ENCODE results near the gene MYOF.

MYOF gene

DNA sequence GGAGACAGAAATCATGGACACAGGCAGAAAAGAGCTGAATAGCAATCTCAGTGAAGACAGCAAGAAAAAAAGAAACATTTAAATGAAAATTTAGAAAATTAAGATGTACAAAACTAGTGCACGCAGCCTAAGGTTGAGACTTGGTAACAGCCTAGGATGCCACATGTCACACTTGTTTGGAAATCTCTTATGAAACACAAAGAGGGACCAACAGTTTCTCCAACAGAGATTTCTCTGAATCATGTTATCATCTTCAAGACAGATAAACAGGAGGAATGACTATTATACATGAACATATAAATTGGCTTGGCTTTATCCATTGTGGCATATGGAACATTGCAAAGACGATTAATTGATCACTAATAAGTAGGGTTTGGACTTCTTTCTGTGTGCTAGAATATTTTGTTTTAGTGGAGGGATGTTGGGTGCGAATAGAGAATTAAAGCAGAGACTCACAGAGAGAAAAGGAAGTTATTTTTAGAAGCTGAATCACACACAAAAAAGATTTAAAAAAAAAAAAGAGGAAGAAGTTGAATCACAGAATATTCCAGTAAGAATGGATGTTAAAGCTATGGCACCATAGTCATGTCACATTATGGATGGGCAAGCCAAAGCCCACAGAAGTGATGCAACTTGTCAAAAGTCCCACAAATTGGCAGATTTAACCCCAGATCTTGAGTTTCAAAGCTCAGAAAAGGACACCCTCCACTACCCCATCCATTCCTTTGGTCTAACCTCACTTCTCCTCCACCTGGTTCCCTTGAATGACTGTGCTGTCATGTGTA lies 91.6 kb downstream of the MYOF start:
- DNase-seq (ENCODE audit: insufficient read length, low spot score) (no peak), FAIRE-seq (no peak)
- TF ChIP-seq POLR2A (IDR thresholded peaks at IDR 0.05; ENCODE audit: low read depth, low read length): no peak

DNA sequence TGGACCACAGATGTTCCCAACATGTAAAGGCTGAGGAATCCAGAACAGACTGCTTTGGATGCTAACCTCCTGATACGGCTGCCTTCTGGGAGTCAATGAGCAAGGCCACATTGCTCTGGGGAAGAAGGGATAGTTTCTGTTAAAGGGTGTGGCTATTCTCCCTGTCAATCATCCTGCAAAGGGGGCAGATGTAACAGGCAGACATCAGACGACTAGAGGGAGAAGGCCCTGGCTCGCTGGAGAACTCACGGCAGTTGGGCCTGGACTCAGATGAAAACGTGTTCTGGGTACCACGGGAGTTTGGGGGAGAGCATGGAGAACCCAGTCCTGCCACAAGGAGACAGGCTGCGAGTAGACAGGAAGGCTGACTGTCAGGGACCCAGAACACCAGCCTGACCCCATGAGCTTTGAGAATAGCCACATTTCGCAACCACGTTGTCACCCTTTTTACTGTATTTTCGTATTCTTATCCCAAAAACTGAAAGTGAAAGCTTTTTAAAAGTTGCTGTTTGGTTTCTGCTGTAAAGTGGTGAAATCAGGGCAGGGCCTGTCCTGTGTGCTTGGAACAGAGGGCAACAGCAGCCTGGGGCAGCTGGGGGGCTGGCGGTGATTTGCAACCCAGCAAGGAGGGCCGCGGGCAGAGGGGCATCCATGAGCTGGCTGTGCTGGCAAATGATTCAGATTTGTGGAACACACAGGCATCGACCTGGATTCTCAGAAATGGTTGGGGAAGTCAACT lies 95.3 kb downstream of the MYOF start:
- FAIRE-seq (no peak), DNase-seq (ENCODE audit: insufficient read length, low spot score) (no peak)
- TF ChIP-seq POLR2A (IDR thresholded peaks at IDR 0.05; ENCODE audit: low read depth, low read length): no peak

DNA sequence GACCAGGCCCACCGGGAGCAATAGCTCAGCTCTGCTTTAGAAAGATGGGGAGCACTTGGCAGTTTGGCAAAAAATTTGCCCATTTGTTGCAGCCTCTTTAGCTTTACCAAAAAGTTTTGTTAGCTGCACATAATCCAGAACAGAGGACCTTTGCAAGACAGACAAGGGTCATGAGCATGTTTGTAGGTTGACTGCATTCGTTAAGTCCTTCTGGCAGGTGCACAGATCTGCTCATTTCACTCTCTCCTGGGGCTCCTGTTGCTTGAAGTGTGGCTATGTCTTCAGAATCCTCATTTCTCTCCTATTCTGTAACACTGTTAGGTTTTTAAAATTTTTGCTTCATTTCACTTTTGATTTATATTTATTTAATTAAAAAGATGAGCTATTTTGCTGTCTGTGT lies 96.8 kb downstream of the MYOF start:
- FAIRE-seq (no peak), DNase-seq (ENCODE audit: insufficient read length, low spot score) (no peak)
- no peak for TF ChIP-seq POLR2A (IDR thresholded peaks at IDR 0.05; ENCODE audit: low read depth, low read length)

DNA sequence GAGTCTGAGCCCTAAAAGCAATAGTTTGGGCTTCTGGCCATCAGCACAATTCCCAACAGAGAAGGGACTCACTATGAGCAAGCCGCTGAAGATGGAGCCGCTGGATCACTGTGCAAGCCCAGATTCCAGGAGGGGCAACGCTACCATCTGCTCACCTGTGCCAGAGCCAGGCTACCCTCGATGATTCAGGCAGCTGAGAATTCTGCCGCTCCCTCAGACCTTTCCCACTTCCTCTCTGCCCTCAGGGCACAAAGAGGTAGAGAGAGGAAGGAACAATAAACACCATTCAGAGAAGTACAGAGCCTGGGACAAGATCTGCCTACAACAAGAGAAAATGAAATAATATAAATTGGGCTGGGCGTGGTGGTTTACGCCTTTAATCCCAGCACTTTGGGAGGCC lies 98.1 kb downstream of the MYOF start:
- DNase-seq (ENCODE audit: insufficient read length, low spot score): peak; percentile 79
- FAIRE-seq: peak; percentile 85
- TF ChIP-seq POLR2A (IDR thresholded peaks at IDR 0.05; ENCODE audit: low read depth, low read length): no peak

DNA sequence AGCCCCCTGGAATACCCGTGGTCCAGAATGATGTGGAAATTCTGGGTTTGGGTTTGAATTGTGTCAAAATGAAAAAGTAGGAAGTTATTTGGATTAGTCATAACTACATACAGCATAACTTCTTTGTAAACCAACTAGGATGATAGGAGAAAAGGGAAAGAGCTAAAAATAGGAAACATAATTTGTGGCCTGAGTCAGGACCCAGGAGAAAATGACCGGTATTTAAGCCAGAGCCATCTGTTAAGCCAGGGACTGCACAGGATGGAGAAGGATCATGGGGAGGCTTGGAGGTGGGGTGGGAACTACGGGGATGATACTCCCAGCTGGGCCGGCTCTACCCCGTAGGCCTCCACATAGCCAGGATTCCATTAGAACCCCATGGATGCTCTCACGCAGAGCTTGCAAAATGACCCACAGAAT lies 98.6 kb downstream of the MYOF start:
- TF ChIP-seq POLR2A (IDR thresholded peaks at IDR 0.05; ENCODE audit: low read depth, low read length): no peak; the same call in 1 of the 2 replicates
- DNase-seq (ENCODE audit: insufficient read length, low spot score) (peak; percentile 76), FAIRE-seq (peak; percentile 67)

DNA sequence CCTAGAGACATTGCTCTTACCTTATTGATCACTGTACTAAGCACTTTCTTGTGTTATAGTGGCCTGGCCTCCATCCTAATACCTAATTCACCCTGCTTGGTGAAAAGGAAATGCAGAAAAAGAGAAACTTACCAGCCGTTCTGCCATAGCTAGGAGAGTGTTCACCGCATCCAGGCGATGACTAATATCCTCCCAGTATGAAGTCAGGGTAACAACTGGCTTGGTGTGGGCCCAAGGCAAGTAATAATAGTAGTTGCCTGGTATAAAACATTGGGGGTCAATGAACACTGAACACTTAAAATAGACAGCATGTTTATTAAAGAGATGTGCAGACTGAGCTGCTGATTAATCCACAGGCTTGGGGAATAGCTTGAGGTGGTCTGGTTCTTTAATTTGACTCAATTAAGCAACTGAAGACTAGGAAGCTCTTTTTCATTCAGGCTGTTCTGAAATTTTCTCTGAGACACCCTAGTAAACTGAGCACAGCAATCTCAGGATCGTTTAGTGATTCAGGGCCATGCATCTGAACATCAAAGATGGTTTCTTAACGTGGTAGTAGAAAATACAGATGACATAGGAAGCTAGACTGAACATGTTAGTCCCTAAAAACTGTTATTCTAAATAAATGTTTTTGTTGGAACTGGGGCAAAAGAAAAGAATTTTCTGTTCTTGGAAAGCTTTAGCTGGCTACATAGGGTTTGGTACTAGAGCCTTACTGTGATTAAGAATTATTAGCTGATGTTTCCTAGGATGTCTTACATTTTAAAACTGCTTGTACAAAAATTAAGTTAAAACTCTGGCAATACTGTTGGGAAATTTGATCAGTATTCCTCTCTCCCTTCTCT lies 102.2 kb downstream of the MYOF start:
- peak; percentile 54 for DNase-seq (ENCODE audit: insufficient read length, low spot score)
- TF ChIP-seq POLR2A (IDR thresholded peaks at IDR 0.05; ENCODE audit: low read depth, low read length): no peak
- FAIRE-seq: peak; percentile 93

DNA sequence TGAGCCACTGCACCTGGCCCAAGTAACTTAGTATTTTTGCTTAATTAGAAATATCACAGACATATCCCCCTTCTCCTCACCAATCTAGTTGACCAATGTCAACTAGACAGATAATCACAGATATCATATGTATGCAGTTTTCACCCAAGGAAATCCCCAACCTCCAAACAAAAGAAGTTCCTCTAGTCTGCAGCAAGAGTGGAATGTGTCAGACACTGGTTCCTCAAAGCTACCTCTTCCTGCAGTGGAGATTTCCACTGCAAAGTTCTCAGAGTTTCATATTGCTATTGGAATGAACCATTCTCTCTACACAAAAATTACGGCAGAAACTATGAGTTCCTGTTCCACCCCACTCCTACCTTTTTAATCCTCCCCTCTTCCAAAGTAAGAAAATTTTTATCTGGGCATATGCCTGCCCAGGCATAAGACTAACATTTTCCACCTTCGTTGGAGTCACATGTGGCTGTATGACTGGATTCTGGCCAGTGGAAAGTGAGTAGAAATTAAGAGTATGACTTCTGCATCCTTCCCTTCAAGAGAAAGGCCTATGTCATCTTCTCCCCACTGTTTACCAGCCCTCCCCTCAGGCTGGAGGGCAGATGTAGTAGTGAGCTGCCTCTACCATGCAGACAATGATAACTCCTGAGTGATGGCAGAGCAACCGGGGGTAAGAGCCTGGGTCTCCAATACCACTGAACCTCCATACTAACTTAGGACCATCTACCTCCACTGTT lies 103.0 kb downstream of the MYOF start:
- no peak for FAIRE-seq
- TF ChIP-seq POLR2A (IDR thresholded peaks at IDR 0.05; ENCODE audit: low read depth, low read length): no peak
- DNase-seq (ENCODE audit: insufficient read length, low spot score): no peak

DNA sequence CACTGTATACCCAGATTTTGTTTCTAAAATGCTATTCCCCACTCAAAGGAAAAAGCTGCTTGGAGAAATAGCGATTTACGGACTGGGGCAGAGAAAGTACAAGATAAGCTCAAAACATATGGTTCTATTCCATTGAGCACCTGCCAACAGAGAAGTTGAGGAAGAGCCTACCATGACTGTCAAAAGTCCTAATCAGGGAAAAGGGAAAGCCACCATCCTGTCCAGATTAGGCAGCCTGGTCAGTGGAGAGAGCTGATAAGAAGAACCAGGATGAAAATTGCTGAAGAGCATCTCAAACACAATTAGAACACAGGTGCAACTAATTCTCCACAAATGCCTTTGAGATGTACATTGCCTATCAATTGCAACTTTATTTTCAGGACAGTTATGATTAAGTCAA lies 104.1 kb downstream of the MYOF start:
- no peak for TF ChIP-seq POLR2A (IDR thresholded peaks at IDR 0.05; ENCODE audit: low read depth, low read length)
- FAIRE-seq (no peak), DNase-seq (ENCODE audit: insufficient read length, low spot score) (no peak)

DNA sequence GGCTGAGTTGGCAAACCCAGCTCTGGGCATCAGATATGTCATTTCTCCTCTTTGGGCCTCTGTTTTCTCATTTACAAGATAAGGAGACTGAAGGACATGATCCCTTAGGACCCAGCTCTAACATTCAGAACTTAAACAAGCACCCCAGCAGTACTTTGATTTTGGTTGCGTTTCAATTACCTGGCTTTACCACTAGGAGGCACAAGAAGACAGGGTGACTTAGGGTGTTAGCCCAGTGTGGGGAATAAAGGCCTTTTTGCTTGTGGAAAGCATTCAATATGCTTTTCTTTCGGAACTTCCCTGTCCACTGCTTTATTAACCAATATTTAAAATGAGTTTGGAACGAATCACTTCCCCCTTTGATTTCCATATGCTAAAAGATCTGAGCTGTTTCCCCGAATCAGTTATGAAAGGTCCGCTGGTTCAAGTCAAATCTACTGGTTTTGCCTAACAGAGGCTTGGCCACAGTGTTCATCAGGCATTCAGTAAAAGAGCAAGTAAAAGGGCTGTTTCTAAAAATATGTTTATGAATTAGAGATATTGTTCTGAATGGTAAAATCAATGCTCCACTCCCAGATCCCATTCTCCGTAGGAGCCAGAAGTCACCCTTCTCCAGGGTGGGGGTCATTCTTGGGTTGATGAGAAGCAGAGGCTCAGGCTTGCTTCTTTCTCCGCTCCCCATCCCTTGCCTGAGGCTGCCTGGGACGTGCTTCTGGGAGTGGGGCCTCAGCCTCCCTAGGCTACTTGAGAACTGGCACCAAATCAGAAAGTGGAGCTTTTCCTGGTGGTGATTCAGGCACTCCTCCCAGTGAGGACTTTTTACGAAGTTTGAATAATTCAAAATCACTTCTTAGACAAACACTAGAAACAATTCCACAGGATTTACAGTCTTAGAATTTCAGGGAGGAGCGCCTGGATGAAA lies 105.5 kb downstream of the MYOF start:
- no peak for TF ChIP-seq POLR2A (IDR thresholded peaks at IDR 0.05; ENCODE audit: low read depth, low read length)
- FAIRE-seq (peak; percentile 95), DNase-seq (ENCODE audit: insufficient read length, low spot score) (peak; percentile 62)

DNA sequence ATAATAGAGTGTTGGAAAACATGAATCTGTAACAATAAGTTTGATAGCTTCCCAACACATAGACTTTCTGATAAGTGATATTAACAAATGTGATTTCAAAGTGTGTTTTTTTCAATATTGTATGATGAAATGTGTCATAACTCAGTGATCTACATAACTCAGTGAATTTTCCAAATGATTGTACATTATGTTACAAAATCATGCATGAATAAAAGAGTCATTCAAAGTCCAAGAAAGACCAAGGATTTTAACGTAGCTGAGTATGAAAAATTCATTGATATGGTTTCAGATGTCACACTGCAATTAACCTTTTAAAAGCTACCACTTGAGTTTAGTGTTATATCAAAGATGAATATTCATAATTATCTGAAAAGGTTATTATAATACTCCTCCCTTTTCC lies 111.2 kb downstream of the MYOF start:
- no peak for FAIRE-seq
- TF ChIP-seq POLR2A (IDR thresholded peaks at IDR 0.05; ENCODE audit: low read depth, low read length): no peak
- no peak for DNase-seq (ENCODE audit: insufficient read length, low spot score)

DNA sequence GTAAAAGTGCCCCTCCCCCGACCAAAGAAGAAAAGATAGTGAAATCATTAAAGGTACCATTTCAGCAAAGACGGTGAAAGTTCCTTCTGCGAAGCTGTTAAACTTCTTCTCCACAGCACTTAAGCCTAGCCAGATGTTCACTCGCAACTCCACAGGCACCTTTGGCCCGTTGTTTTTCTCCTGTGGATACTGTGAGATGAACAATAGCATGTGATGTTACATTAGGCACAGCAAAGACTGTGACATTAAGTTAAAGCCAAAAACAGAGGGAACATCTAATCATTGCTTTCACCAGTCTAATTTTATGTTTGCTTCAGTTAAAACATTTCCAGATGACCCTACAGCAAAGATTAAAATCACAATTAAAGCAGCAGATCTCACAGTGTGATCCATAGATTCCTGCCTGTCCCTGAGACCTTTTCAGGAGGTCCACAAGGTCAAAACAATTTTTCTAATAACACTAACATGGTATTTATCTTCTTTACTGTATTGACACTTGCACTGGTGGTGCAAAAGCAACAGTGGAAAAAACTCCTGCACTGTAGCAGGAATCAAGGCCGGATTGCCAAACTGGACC lies 112.5 kb downstream of the MYOF start:
- no peak for FAIRE-seq
- no peak for TF ChIP-seq POLR2A (IDR thresholded peaks at IDR 0.05; ENCODE audit: low read depth, low read length)
- no peak for DNase-seq (ENCODE audit: insufficient read length, low spot score)

DNA sequence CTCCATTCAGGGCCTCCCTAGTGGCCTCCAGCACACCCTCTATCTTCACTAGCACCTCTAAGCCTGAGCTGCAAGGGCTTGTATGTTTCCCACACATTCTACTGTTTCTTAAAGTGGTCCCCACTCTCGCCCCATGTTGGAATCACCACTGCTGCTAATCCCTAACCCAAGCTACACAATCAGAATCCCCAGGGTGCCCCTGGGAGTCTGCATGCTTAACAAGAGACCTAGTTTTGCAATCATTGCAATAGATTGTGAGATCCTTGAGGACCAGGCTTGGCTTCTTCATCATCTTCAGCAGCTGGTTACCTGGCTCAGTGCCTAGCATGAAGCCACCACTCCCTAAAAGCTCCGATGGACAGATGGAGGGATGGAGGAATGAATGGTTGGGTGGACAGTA lies 113.9 kb downstream of the MYOF start:
- DNase-seq (ENCODE audit: insufficient read length, low spot score) (no peak), FAIRE-seq (no peak)
- TF ChIP-seq POLR2A (IDR thresholded peaks at IDR 0.05; ENCODE audit: low read depth, low read length): no peak
